OCI-M2 (cell line): ENCODE measurements around the gene KCNJ10.

Experiments used
- DNase-seq: peaks from one replicate; lab custom pipeline; 2025; ENCODE audit not compliant: unreplicated experiment; lab: John Stamatoyannopoulos, UW

Gene KCNJ10

DNA sequence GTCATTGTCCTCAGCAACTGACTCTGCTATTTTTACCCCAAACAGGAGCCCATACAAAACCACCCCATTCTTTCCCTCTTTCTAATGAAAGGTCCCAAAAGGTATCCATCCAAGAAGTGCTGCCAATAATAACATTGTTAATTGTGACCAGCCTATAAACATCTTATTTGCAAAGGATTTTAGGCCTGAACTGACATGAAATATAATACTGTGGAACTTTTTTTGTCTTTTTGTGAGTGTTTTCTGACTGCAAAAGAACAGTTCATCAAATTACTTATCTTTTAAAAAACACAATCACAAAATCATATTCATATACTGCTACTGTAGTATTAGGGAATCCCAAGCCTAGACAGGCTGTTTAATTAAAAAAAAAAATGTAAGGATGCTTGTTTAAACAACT lies 41.5 kb downstream of the KCNJ10 start:
- no peak for DNase-seq

DNA sequence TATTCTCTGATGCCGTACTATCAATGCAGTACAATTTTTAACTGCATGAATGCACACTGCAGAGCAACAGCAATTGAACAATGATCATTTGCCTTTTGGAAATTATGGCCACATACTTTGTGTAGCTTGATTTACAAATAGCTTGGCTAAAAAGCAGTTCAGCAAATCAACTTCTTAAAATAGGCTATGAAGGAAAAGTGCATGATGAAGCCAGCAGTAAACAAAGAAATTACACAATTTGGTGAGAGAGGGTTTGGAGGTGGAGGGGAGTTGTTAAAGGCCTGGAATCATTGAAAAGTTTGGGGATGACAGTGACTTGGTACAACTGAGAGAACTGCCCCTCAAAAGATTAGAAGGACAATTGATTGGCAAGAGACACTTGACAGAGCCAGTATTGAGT lies 44.6 kb downstream of the KCNJ10 start:
- no peak for DNase-seq

DNA sequence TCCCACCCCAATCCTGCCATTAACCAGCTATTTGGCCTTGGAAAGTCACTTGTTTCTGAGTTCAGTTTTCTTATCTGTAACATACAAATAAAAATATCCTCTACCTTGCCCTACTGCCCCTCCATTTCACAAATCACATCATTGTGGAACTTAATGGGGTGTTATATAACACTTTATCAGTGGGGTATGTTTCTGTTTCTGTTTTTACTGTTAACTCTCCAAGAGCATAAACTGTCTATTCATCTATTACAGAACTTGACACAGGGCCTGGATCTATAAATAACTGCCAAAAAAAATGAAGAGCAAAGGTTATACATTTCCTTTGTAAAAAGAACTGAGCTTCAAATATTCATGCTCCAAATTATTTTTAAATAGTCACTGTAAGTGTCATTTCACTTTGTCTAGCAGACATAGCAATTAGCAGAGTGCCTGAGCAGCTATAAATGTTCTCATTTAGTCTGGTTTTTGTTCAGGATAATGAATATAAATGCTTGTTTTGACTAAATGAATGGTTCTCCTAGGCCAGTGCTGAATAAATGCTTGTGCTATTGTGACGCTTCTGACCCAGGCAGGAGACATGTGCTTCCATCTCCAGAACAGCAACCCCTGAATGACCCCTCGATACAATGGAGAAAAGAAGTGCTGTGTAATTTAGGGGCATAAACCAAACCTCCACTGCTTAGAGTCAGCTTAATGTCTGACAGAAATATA lies 45.6 kb downstream of the KCNJ10 start:
- no peak for DNase-seq

DNA sequence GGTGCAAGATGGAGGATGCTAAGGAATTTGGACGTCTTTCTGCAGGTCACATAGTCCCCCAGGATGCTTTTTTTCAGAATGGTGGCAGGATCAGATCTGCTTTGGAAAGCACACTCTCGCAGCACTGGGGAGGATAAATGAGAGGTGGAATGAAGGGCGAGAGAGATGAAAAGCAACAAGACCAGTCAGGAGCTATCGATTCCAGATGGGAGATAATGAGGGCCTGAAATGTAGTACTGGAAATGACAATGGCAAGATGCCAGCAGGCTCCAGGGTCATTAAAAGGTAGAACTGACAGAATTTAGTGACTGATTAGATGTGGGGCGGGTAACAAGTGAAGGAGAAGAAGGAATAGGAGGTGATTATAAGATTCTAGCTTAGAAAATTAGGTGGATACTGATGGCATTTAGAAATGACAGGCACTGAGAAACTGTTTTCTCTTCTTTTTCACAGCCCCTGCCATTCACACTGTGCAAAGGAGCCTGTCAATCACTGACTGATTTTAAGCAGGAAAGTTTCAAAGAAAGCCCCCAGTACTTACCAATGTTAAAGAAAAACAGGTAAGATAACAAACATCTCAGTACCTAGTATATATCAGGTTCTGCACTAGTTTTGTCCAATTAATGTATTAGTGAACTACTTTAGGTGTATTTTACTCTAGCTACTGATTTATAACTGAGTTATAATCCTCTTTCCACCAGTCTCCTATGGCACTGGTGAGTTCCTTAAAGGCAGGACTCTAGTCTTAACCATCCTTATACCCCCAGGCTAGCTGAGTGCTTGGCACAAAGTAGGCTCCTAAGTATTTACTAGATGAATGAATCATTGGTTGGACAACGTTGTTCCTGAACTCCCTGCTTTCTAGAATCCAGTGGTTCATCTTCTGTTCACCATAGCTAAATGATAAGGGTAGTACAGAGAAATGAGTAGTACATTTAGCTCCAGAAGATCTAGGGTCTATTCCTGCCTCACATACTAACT lies 47.3 kb downstream of the KCNJ10 start:
- DNase-seq, result no peak

DNA sequence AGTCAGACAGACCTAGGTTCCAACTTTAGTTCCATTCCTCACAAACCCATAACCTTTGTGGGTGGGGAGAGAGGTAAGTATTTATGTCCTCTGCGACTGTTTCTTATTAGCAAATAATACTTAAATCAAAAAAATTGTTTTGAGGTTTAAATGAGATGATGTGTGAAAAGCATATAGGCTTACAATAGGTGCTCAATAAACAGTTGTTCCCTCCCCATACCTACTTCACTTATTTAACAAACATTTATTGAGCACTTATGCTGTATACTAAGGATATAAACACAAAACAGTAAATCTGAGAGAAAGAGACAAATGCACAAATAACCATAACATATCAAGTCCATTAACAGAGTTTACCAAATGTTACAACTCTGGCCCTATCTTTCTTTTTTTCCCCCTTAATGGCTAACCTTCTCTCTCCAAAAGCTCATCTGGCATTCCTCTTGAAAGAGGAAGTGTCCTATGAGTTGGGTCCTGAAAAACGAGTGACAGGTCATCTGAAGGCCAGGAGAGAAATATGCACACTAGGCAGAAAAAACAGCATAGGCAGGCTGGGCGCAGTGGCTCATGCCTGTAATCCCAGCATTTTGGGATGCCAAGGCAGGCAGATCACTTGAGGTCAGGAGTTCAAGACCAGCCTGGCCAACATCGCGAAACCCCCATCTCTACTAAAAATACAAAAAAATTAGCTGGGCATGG lies 48.4 kb downstream of the KCNJ10 start:
- DNase-seq, result no peak

DNA sequence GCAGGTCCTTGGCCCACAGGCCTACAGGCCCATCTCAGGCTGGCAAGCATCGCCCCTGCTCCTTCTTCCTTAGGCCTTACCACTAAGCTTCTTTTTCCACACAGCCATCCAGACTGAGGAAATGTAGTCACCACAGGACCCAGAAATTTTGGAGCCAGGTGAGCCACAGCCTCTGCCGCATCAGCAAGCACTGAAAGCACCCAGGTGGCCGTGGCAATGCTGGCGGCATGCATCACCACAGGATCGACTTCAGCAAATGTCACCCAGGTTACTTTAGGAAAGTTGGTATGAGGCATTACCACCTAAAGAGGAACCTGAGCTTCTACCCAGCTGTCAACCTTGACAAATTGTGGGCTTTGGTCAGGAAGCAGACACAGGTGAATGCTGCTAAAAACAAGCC lies 49.8 kb downstream of the KCNJ10 start:
- DNase-seq, result no peak

DNA sequence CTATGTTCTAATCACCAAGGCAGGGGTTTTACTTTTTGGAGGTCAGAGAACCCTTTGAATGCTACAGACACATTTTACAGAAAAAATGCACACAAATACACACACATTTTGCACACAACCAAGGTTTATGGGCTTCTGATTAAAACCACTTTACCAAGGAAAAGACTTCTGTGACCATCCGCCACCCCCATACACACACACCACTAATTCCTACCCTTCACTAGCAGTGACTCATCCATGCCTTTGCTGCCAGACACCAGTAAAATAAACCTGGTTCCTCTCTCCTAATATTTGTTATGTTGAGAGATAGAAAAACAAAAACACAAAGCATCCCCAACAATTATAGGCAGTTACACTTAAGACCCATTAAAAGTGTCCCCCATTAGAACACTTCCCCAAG lies 51.1 kb downstream of the KCNJ10 start:
- no peak for DNase-seq

DNA sequence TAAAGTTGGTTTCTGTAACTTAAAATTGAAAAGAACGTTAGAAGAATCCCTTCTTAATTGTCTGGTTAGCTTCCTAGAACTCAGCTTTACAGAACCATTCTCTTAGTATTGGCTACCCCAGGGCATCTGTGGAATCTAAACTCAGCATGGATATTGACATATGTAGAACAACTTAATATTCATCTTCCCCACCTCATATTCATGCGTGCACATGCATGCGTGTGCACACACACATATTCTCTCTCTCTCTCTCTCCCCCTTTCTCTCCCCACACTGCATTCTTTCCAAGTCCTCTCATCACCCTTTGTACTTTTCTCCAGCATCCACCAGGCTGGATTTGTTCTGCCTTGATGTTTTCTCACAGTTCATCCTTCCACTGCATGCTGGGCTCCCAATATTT lies 51.6 kb downstream of the KCNJ10 start:
- no peak for DNase-seq

DNA sequence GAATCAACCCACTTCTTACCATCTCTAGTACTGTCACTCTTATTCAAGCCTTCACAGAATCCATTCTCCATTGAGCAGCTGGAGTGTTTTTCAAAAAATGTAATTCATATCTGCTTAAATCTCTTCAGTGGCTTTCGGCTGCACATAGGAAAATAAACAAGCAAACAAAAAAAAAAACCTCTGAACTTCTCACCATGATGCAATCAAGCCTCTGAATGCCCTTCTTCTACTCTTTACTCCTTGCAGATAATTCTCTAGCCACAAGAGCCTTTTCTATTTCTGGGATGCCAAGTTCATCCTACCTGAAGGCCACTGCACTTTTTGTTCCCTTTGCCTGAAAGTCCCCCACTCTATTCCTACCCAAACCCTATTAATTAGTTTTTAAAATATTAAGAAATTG lies 52.4 kb downstream of the KCNJ10 start:
- DNase-seq, result no peak

DNA sequence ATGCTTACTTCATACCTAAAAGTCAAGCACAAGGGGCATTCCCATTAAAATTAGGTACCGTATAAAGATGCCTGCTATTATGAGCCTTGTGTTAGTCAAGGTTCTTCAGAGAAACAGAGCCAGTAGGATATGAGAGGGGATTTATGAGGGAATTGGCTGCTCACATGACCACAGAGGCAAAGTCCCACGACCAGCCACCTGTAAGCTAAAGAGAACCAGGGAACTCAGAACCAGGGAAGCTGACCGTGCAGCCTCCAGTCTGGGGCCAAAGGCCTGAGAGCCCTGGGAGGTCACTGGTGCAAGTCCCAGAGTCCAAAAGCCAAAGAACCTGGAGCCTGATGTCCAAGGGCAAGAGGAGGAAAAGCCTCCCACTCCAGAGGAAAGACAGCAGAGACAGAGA lies 58.2 kb downstream of the KCNJ10 start:
- no peak for DNase-seq

DNA sequence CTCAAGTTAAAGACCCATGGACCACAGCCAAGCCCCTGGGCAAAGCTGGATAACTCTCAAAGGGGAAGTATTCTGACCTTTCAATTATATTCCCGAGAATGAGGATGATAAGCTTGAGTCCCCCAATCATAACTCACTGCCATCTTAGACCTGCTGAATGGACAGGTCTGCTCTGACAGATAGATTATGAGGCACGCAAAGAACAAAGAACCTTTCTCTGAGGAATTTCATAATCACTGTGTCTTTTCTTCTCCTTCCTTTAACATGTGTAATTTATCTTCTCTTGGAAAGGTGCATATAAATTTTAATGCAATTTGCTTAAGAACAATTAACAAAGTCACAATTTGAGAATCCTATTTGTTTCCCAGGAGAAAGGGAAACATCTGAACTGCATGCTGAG lies 60.2 kb downstream of the KCNJ10 start:
- no peak for DNase-seq

DNA sequence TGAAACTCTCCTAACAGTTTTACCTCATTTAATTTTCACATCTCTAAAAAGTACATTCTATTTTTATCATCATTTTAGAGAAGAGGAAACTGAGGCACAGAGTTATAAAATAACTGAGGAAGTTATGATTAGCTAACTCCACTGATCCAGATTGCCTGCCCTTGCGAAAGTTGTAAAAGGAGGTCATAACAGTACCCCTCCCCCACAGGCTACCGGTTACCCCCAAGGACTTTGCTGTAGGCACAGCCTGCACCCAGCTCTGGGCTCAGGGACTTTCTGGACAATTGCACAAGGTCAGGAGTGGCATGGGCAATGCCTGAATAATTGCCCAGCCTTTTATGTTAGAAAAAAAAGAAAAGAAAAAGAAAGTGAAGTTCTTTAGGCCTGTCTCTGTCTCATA lies 60.9 kb downstream of the KCNJ10 start:
- DNase-seq, result no peak

DNA sequence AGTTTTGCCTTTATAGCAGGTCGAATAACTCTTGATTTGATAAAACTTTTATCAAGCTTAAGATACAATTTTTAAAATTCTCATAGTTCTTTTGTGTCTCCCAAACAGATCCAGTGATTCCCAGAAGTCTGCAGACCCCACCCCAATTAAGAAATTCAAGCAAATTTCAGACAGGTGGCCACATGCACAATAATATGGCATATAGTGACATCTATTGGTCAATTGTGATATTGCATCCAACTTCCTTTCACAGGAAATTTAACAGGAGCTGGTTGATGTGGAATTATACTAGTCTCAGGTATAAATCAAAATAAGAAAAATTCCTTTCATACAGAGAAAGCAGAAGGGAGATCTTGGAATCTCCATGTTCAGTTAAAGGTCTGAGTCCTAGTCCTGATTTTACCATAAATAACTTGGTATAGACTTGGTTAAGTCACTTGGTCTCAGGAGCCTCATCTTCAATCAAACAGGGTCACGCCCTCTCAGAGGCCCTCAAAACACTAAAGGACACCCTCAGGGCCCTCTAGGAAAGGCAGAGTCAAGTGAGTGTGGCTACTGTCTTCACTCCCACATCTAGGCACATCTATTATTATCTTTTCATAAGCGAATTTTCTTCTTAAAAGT lies 62.3 kb downstream of the KCNJ10 start:
- DNase-seq, result peak; percentile 11

DNA sequence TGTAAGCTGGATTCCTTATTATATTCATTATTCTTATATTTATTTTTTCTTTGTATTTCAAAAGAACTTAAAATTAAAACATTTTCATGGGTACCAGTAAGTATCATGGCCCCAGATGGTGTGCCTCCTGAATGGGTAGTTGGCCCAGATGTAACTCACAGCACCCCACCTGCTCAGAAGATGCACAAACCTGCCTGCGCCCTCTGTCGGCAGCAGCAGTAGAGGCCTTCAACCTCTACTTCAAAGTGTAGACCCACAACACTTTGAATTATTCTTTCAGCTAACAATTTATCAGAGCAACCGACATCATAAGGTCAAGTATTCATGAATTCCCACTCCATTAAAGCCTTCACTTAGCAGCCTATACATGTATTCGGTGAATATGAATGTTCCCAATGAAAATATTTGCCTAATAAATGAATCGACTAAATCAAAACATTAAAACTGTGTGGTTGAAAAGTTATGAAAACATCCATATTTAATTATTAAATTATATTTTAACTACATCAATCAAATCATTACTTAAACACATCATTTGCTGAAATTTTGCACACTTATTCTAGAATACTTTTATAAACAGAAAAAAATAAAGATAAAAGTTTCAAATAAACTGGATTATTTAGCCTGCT lies 63.5 kb downstream of the KCNJ10 start:
- no peak for DNase-seq

DNA sequence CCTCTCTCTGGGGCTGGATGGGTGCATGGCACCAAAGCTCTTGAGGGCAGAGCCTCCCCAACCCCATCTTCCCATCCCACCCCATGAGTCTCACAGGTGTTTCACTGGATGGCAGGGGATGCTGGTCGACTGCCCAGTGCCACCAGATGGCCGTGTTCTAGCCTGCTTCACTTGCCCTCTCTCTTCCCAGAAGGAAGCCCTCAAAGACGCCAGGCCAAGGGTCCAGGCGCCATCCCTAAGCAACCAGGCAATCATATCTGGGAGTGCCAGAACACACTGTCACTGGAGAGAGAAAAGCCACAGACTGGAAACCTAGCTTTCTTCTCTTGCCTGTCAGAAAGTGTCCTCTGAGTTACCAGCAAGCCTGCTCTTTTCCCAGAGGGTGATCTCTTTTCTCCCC lies 64.9 kb downstream of the KCNJ10 start:
- no peak for DNase-seq

DNA sequence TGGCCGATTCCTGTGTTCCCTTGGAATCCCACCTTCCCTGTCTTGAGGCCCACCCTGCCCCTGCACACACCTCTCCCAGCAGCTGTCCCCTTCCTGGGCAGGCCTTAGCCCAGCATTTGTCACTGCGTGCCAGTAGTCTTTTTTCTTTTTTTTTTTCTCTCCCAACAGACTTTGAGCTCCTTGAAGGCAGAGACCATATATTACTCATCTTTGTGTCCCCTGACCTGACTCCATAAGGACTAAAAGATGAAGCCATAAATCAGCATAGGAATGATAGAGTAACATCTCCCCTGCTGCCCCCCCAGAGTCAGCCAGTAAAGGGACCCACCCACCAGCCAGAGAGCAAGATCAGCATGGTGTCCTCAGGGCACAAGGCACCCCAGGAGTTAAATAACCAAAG lies 65.5 kb downstream of the KCNJ10 start:
- no peak for DNase-seq

DNA sequence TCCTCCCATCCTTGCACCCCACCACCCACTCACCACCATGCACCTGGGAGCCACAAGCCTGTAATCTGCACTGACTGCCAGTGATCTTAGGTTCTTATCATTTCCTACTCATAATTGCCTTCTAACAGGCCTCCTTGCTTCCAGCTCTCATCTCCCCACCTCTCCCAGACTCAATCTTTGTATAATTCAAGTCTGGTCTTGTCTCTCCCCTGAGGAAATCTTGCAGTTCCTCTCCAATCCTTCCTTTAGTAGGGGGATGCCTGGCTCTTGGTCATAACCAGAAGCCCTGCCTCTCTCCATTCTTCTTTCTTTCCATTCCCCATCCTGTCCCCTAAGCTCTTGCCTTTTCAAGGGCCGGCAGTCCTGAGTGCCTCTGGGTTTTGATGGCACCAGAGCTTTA lies 66.0 kb downstream of the KCNJ10 start:
- DNase-seq, result no peak

DNA sequence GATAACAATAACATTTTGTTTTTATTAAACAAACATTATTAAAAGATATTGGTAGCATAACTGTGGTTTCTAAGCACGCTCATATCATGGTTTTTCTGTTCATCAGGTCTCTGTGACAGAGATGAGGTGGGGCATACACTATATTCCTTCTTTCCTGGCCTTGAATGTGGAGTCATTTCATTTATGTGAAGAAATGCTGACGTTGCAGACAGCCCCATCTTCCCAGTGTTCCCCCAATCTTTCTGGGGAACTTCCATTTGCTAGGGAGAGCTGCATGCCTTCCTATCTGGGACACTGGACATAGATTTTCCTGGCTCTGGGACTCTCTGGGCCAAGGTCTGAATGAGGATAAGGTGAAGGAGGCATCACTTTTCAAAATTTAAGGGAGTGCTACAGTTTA lies 68.5 kb downstream of the KCNJ10 start:
- DNase-seq, result no peak

DNA sequence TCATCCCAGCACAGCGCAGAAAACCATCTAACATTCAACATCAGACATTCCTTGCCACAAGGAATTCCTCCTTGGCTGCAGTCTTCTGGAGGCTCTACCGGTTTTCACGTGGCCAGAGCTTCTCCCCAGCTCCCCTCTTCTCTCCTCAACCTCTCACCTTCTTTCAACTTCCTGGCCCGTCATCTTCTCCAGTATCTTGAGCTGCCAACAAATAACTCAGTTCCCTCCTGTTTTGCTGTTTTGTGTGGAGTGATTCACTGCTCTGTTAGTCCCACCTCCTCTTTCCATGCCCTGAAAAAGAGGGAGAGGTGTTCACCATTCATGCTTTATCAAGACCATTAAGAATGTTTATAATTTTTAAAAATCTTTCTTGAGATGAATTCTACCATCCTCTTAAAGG lies 70.8 kb downstream of the KCNJ10 start:
- DNase-seq, result no peak

DNA sequence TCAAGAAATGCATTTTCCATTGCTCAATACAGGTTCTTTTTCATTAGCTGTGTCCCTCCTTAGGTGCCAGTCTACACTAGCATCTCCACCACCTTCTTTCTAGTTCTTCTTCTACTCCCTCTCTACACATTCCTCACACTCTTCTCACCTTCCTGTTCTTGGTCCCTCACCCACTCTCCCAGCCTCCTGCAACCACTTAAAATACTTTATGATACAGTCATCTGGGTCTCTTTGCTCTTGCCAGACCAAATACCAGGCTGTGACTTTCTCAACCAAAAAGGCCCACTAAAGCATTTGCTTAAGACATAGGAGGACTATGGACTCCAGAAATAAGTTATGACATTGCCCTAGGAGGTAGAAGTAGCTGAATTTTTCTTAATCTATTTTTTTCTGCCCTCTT lies 73.3 kb downstream of the KCNJ10 start:
- no peak for DNase-seq

DNA sequence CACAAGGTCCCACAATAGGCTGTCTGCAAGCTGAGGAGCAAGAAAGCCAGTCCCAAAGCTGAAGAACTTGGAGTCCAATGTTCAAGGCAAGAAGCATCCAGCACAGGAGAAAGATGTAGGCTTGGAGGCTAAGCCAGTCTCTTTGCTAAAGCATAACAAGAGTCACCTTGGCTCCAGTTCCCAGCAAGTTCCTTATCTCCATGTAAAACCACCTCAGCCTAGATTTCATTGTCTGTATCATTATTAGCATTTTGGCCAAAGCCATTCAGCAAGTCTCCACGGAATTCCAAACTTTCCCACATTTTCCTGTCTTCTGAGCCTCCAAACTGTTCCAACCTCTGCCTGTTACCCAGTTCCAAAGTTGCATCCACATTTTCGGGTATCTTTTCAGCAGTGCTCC lies 75.1 kb downstream of the KCNJ10 start:
- no peak for DNase-seq
